ENCODE results near the gene CREB3L2.

GRCh38 chr7:137846549-137846826 is 155.4 kb downstream of the CREB3L2 start:
- TF ChIP-seq CTCF (IDR thresholded peaks at IDR 0.05) (no peak), EP300 (IDR thresholded peaks at IDR 0.05; ENCODE audit: low read depth) (no peak), POLR2A (IDR thresholded peaks at IDR 0.05) (no peak)
